DND-41 (cell line): ENCODE measurements around the gene CFAP91.

Experiments used
- EZH2 ChIP-seq: IDR thresholded peaks from 3 replicates; pipeline ENCODE4 v1.6.1; 2012; ENCODE audit warnings: borderline replicate concordance, low read depth, mild to moderate bottlenecking, moderate library complexity, low read length, inconsistent platforms; ENCODE audit not compliant: severe bottlenecking
- TF ChIP-seq, protein P1 (sequence below): IDR thresholded peaks from 2 replicates; pipeline ENCODE4 v1.5.1; 2012; ENCODE audit warnings: borderline replicate concordance, low read length, moderate library complexity, mild to moderate bottlenecking; ENCODE audit not compliant: poor library complexity, severe bottlenecking; ENCODE audit errors: extremely low read depth

DNA sequence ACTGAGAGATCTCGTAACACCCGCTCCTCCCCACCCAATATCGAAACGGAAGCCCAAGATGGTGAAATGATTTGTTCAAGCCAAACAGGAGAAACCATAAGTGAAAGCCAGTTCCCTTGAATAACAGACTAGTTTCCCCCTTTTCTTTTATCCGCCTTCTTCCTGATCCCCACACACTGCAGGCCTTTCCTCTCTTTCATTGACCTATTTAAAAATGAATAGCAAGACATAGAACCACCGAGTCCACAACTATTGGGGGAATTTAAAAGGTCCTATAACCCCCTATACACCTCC is 25.2 kb upstream of the CFAP91 start:
- no peak for TF ChIP-seq EZH2
- TF ChIP-seq, protein P1, sequence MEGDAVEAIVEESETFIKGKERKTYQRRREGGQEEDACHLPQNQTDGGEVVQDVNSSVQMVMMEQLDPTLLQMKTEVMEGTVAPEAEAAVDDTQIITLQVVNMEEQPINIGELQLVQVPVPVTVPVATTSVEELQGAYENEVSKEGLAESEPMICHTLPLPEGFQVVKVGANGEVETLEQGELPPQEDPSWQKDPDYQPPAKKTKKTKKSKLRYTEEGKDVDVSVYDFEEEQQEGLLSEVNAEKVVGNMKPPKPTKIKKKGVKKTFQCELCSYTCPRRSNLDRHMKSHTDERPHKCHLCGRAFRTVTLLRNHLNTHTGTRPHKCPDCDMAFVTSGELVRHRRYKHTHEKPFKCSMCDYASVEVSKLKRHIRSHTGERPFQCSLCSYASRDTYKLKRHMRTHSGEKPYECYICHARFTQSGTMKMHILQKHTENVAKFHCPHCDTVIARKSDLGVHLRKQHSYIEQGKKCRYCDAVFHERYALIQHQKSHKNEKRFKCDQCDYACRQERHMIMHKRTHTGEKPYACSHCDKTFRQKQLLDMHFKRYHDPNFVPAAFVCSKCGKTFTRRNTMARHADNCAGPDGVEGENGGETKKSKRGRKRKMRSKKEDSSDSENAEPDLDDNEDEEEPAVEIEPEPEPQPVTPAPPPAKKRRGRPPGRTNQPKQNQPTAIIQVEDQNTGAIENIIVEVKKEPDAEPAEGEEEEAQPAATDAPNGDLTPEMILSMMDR: no peak
